NCI-H526 (cell line): ENCODE measurements around the gene WNT7B.

Source experiments
- DNase-seq, 2 experiments: peaks; one replicate each; lab custom pipeline; 2025; lab: John Stamatoyannopoulos, UW

Gene WNT7B

GRCh38 chr22:45995405-45996101 lies 18.6 kb upstream of the WNT7B start:
- no peak for DNase-seq

GRCh38 chr22:45994491-45995404 lies 17.8 kb upstream of the WNT7B start:
- peak in 1 of 2 experiments; percentile 70 for DNase-seq

GRCh38 chr22:45993841-45994240 lies 16.9 kb upstream of the WNT7B start:
- DNase-seq: no peak

GRCh38 chr22:45993143-45993692 lies 16.3 kb upstream of the WNT7B start:
- no peak for DNase-seq

- DNase-seq: no peak
Measured at GRCh38 chr22:45992737-45993136, 15.8 kb upstream of the WNT7B start.

- DNase-seq: no peak
Measured at GRCh38 chr22:45991098-45991497, 14.1 kb upstream of the WNT7B start.

GRCh38 chr22:45987136-45987861 lies 10.3 kb upstream of the WNT7B start:
- DNase-seq: no peak

- no peak for DNase-seq
Measured at GRCh38 chr22:45984316-45984916, 7.5 kb upstream of the WNT7B start.

GRCh38 chr22:45983797-45984196 lies 6.8 kb upstream of the WNT7B start:
- no peak for DNase-seq

- no peak for DNase-seq
Measured at GRCh38 chr22:45980761-45981160, 3.8 kb upstream of the WNT7B start.

GRCh38 chr22:45980268-45980570 lies 3.3 kb upstream of the WNT7B start:
- no peak for DNase-seq

GRCh38 chr22:45978275-45978713 lies 1.3 kb upstream of the WNT7B start:
- DNase-seq: no peak

- peak in 1 of 2 experiments; percentile 72 for DNase-seq
Measured at GRCh38 chr22:45977551-45978274, 751 bp upstream of the WNT7B start.

- no peak for DNase-seq
Measured at GRCh38 chr22:45976254-45977002, 534 bp downstream of the WNT7B start.

- peak in 1 of 2 experiments; percentile 58 for DNase-seq
Measured at GRCh38 chr22:45975164-45976161, 1.5 kb downstream of the WNT7B start.

- no peak for DNase-seq
Measured at GRCh38 chr22:45974498-45974897, 2.5 kb downstream of the WNT7B start.

GRCh38 chr22:45972889-45973253 lies 4.1 kb downstream of the WNT7B start:
- no peak for DNase-seq

- DNase-seq: no peak
Measured at GRCh38 chr22:45972091-45972888, 4.7 kb downstream of the WNT7B start.
